ENCODE results near the gene TRIM44.
"Not testable (repeated sequence)": the region's sequence is repeated elsewhere in the genome, so short reads cannot be mapped to it uniquely, and the experiment has no call there.

TRIM44 gene

GRCh38 chr11:35815556-35816315 lies 153.2 kb downstream of the TRIM44 start:
- no peak for DNase-seq (ENCODE audit: low read depth in 2 of 2)

- no peak for DNase-seq (ENCODE audit: low read depth in 2 of 2)
Measured at GRCh38 chr11:35820614-35821013, 158.0 kb downstream of the TRIM44 start.

GRCh38 chr11:35822815-35823495 lies 160.4 kb downstream of the TRIM44 start:
- DNase-seq (ENCODE audit: low read depth in 2 of 2): no peak

- DNase-seq (ENCODE audit: low read depth in 2 of 2): no peak
Measured at GRCh38 chr11:35823742-35824298, 161.2 kb downstream of the TRIM44 start.

- DNase-seq (ENCODE audit: low read depth in 2 of 2): no peak
Measured at GRCh38 chr11:35825386-35825785, 162.8 kb downstream of the TRIM44 start.

- DNase-seq (ENCODE audit: low read depth in 2 of 2): no peak
Measured at GRCh38 chr11:35826006-35826405, 163.4 kb downstream of the TRIM44 start.

GRCh38 chr11:35826949-35827348 lies 164.4 kb downstream of the TRIM44 start:
- DNase-seq (ENCODE audit: low read depth in 2 of 2): no peak

- no peak for DNase-seq (ENCODE audit: low read depth in 2 of 2)
Measured at GRCh38 chr11:35836205-35836604, 173.6 kb downstream of the TRIM44 start.

GRCh38 chr11:35838071-35838470 lies 175.5 kb downstream of the TRIM44 start:
- no peak for DNase-seq (ENCODE audit: low read depth in 2 of 2)

GRCh38 chr11:35838697-35839367 lies 176.3 kb downstream of the TRIM44 start:
- not testable (repeated sequence) for DNase-seq (ENCODE audit: low read depth in 2 of 2)

- no peak for DNase-seq (ENCODE audit: low read depth in 2 of 2)
Measured at GRCh38 chr11:35839368-35840161, 177.0 kb downstream of the TRIM44 start.

- no peak for DNase-seq (ENCODE audit: low read depth in 2 of 2)
Measured at GRCh38 chr11:35841733-35842132, 179.2 kb downstream of the TRIM44 start.

GRCh38 chr11:35842958-35843357 lies 180.4 kb downstream of the TRIM44 start:
- DNase-seq (ENCODE audit: low read depth in 2 of 2): no peak

GRCh38 chr11:35844579-35844978 lies 182.0 kb downstream of the TRIM44 start:
- no peak for DNase-seq (ENCODE audit: low read depth in 2 of 2)

GRCh38 chr11:35845860-35846259 lies 183.3 kb downstream of the TRIM44 start:
- no peak for DNase-seq (ENCODE audit: low read depth in 2 of 2)

GRCh38 chr11:35846874-35847273 lies 184.3 kb downstream of the TRIM44 start:
- no peak for DNase-seq (ENCODE audit: low read depth in 2 of 2)

- no peak for DNase-seq (ENCODE audit: low read depth in 2 of 2)
Measured at GRCh38 chr11:35847473-35847872, 184.9 kb downstream of the TRIM44 start.

- no peak for DNase-seq (ENCODE audit: low read depth in 2 of 2)
Measured at GRCh38 chr11:35848616-35849015, 186.0 kb downstream of the TRIM44 start.

GRCh38 chr11:35850191-35850590 lies 187.6 kb downstream of the TRIM44 start:
- DNase-seq (ENCODE audit: low read depth in 2 of 2): no peak

- no peak for DNase-seq (ENCODE audit: low read depth in 2 of 2)
Measured at GRCh38 chr11:35851342-35851741, 188.8 kb downstream of the TRIM44 start.

- DNase-seq (ENCODE audit: low read depth in 2 of 2): no peak
Measured at GRCh38 chr11:35852056-35852455, 189.5 kb downstream of the TRIM44 start.

GRCh38 chr11:35853971-35854370 lies 191.4 kb downstream of the TRIM44 start:
- DNase-seq (ENCODE audit: low read depth in 2 of 2): no peak
